ENCODE results near the gene NLRP10.
A peak's percentile ranks its signal among the peaks of the same experiment; 100 is the strongest.
"Not testable (repeated sequence)": the region's sequence is repeated elsewhere in the genome, so short reads cannot be mapped to it uniquely, and the experiment has no call there.

The NLRP10 gene

GRCh38 chr11:8002676-8003075 is 37.4 kb upstream of the NLRP10 start:
- TF ChIP-seq, protein P1, sequence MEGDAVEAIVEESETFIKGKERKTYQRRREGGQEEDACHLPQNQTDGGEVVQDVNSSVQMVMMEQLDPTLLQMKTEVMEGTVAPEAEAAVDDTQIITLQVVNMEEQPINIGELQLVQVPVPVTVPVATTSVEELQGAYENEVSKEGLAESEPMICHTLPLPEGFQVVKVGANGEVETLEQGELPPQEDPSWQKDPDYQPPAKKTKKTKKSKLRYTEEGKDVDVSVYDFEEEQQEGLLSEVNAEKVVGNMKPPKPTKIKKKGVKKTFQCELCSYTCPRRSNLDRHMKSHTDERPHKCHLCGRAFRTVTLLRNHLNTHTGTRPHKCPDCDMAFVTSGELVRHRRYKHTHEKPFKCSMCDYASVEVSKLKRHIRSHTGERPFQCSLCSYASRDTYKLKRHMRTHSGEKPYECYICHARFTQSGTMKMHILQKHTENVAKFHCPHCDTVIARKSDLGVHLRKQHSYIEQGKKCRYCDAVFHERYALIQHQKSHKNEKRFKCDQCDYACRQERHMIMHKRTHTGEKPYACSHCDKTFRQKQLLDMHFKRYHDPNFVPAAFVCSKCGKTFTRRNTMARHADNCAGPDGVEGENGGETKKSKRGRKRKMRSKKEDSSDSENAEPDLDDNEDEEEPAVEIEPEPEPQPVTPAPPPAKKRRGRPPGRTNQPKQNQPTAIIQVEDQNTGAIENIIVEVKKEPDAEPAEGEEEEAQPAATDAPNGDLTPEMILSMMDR (IDR thresholded peaks at IDR 0.05): no peak

GRCh38 chr11:8000390-8000789 is 35.1 kb upstream of the NLRP10 start:
- Histone ChIP-seq H3K27me3 (ENCODE audit: control insufficient read depth, insufficient read depth, low read length) (no peaks in the 10 kb centered on the region), H3K36me3 (ENCODE audit: control insufficient read depth, insufficient read depth, low read length) (no peaks in the 10 kb centered on the region), H3K79me2 (no peaks in the 10 kb centered on the region), H3K27ac (no peak overlapping the region), H3K4me2 (ENCODE audit: low read length) (no peak overlapping the region), H3K9me3 (ENCODE audit: control insufficient read depth, low read length) (no peaks in the 10 kb centered on the region), H3K4me1 (no peaks in the 10 kb centered on the region), H3K4me3 (ENCODE audit: low read depth, low read length) (no peak overlapping the region), H2AFZ (no peak overlapping the region), H3K9ac (no peak overlapping the region)
- TF ChIP-seq, protein P1 (IDR thresholded peaks at IDR 0.05): no peak

More at GRCh38 chr11:8002676-8003075, 37.4 kb upstream of the NLRP10 start:
- Histone ChIP-seq H2AFZ (no peak overlapping the region), H3K9me3 (ENCODE audit: control insufficient read depth, low read length) (no peaks in the 10 kb centered on the region), H3K4me3 (ENCODE audit: low read depth, low read length) (no peak overlapping the region), H3K27ac (no peak overlapping the region), H3K36me3 (ENCODE audit: control insufficient read depth, insufficient read depth, low read length) (no peaks in the 10 kb centered on the region), H3K4me2 (ENCODE audit: low read length) (no peak overlapping the region), H3K79me2 (no peaks in the 10 kb centered on the region), H3K4me1 (no peaks in the 10 kb centered on the region), H3K9ac (no peak overlapping the region), H3K27me3 (ENCODE audit: control insufficient read depth, insufficient read depth, low read length) (no peaks in the 10 kb centered on the region)

DNA sequence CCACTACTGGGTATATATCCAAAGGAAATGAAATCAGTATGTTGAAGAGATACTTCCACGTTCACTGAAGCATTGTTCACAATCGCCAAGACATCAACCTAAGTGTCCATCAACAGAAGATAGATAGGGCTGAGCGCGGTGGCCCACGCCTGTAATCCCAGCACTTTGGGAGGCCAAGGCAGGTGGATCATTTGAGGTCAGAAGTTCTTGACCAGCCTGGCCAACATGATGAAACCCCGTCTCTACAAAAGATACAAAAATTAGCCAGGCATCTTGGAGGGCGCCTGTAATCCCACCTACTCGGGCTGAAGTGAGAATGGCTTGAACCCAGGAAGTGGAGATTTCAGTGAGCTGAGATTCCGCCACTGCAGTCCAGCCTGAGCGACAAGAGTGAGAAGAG is 34.5 kb upstream of the NLRP10 start:
- TF ChIP-seq, protein P1 (IDR thresholded peaks at IDR 0.05): no peak
- Histone ChIP-seq H3K9me3 (ENCODE audit: control insufficient read depth, low read length) (no peaks in the 10 kb centered on the region), H3K4me3 (ENCODE audit: low read depth, low read length) (no peak overlapping the region), H3K4me1 (no peaks in the 10 kb centered on the region), H3K9ac (no peak overlapping the region), H3K27ac (no peak overlapping the region), H3K79me2 (no peaks in the 10 kb centered on the region), H3K27me3 (ENCODE audit: control insufficient read depth, insufficient read depth, low read length) (no peaks in the 10 kb centered on the region), H2AFZ (no peak overlapping the region), H3K36me3 (ENCODE audit: control insufficient read depth, insufficient read depth, low read length) (no peaks in the 10 kb centered on the region), H3K4me2 (ENCODE audit: low read length) (no peak overlapping the region)

DNA sequence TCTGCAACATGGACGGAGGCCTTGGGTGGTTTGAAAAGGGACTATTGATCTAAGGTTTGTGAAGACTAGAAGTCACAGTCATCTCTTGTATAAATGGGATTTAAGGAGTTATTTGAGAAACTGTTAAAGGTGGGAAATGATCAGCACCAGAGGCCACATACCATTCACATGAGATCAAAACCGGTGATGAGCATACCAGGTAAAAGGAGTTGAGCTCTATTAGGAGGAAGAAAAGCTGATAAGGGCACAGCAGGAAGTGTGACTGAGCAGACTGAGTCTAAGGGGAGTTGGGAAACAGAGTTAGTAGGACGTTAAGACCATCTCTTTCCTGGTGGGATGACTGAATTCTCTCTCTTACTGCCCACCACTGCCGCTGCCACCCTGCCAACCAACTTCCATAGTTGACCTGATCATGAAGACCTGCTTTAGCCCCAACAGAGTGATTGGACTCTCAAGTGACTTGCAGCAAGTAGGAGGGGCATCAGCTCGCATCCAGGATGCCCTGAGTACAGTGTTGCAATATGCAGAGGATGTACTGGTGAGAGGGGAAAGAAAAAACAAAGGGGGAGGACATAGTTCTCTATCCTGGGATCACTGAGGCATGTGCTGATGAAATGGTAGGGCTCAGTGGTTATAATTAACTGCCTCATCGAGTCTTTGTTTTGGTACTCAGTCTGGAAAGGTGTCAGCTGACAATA is 29.5 kb upstream of the NLRP10 start:
- H3K9me3 ChIP-seq (ENCODE audit: control insufficient read depth, low read length): no peaks in the 10 kb centered on the region
- TF ChIP-seq, protein P1 (IDR thresholded peaks at IDR 0.05): no peak
- H3K9ac ChIP-seq: no peak overlapping the region
- no peaks in the 10 kb centered on the region for H3K27me3 ChIP-seq (ENCODE audit: control insufficient read depth, insufficient read depth, low read length)
- H3K4me3 ChIP-seq (ENCODE audit: low read depth, low read length): no peak overlapping the region
- no peak overlapping the region for H3K27ac ChIP-seq
- H3K4me2 ChIP-seq (ENCODE audit: low read length): no peak overlapping the region
- H3K36me3 ChIP-seq (ENCODE audit: control insufficient read depth, insufficient read depth, low read length): no peaks in the 10 kb centered on the region
- no peak overlapping the region for H2AFZ ChIP-seq
- H3K4me1 ChIP-seq: no peaks in the 10 kb centered on the region
- no peaks in the 10 kb centered on the region for H3K79me2 ChIP-seq

DNA sequence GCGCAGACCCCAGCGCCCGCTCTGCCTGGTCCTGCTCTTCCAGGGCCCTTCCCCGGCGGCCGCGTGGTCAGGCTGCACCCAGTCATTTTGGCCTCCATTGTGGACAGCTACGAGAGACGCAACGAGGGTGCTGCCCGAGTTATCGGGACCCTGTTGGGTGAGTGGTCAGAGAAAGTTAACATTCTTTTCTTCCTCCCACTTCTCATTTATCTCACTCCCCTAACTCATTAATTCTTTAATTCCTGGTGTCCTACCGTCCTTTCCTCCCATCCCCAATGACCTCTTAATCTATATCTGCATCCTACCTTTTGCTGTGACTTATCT is 22.3 kb upstream of the NLRP10 start:
- H3K9me3 ChIP-seq (ENCODE audit: control insufficient read depth, low read length); H3K9ac ChIP-seq; H3K27me3 ChIP-seq (ENCODE audit: control insufficient read depth, insufficient read depth, low read length); H3K79me2 ChIP-seq; H3K36me3 ChIP-seq (ENCODE audit: control insufficient read depth, insufficient read depth, low read length); H3K4me1 ChIP-seq: not testable (repeated sequence)
- Histone ChIP-seq H3K4me2 (ENCODE audit: low read length) (peak overlapping the region; percentile 70), H3K27ac (peak overlapping the region; percentile 29), H3K4me3 (ENCODE audit: low read depth, low read length) (peak overlapping the region; percentile 73), H2AFZ (peak overlapping the region; percentile 75)

Data from parathyroid adenoma (tissue), 2 donors.